ENCODE data around the gene TRPC6.

Gene TRPC6

GRCh38 chr11:101444851-101445250 lies 139.0 kb downstream of the TRPC6 start:
- no peak for DNase-seq (ENCODE audit: low read depth in 1 of 2, low spot score in 1 of 2)
- no peak overlapping the region for H3K27ac ChIP-seq (replicated peaks)
- H3K27me3 ChIP-seq (ENCODE audit: insufficient read depth, poor library complexity, severe bottlenecking), result no peaks in the 10 kb centered on the region
- H3K4me3 ChIP-seq (replicated peaks; ENCODE audit: insufficient read depth, low read length), result no peak overlapping the region
- no peak for TF ChIP-seq POLR2AphosphoS5 (IDR thresholded peaks at IDR 0.05; ENCODE audit: low read depth)
- TF ChIP-seq GABPA (IDR thresholded peaks at IDR 0.05; ENCODE audit: low read depth), result no peak
- TF ChIP-seq CTCF (IDR thresholded peaks at IDR 0.05; ENCODE audit: insufficient read depth, low read length), result no peak
- TF ChIP-seq REST (IDR thresholded peaks at IDR 0.05; ENCODE audit: insufficient replicate concordance, low read depth), result no peak
- no peak for TF ChIP-seq SPI1 (IDR thresholded peaks at IDR 0.05; ENCODE audit: borderline replicate concordance, low read depth)

GRCh38 chr11:101444164-101444563 lies 139.6 kb downstream of the TRPC6 start:
- TF ChIP-seq POLR2AphosphoS5 (IDR thresholded peaks at IDR 0.05; ENCODE audit: low read depth) (no peak), REST (IDR thresholded peaks at IDR 0.05; ENCODE audit: insufficient replicate concordance, low read depth) (no peak)
- H3K27ac ChIP-seq (replicated peaks), result no peak overlapping the region
- no peak overlapping the region for H3K4me3 ChIP-seq (replicated peaks; ENCODE audit: insufficient read depth, low read length)
- H3K27me3 ChIP-seq (ENCODE audit: insufficient read depth, poor library complexity, severe bottlenecking), result no peaks in the 10 kb centered on the region
- DNase-seq (ENCODE audit: low read depth in 1 of 2, low spot score in 1 of 2), result no peak

- no peak for TF ChIP-seq GABPA (IDR thresholded peaks at IDR 0.05; ENCODE audit: low read depth)
- no peak for TF ChIP-seq REST (IDR thresholded peaks at IDR 0.05; ENCODE audit: insufficient replicate concordance, low read depth)
- no peak for DNase-seq (ENCODE audit: low read depth in 1 of 2, low spot score in 1 of 2)
- Histone ChIP-seq H3K27ac (replicated peaks) (no peak overlapping the region), H3K4me3 (replicated peaks; ENCODE audit: insufficient read depth, low read length) (no peak overlapping the region), H3K27me3 (ENCODE audit: insufficient read depth, poor library complexity, severe bottlenecking) (no peaks in the 10 kb centered on the region)
These were observed 140.8 kb downstream of the TRPC6 start for GRCh38 chr11:101442936-101443521.

- no peak overlapping the region for H3K4me3 ChIP-seq (replicated peaks; ENCODE audit: insufficient read depth, low read length)
- H3K27me3 ChIP-seq (ENCODE audit: insufficient read depth, poor library complexity, severe bottlenecking), result no peaks in the 10 kb centered on the region
- no peak for DNase-seq (ENCODE audit: low read depth in 1 of 2, low spot score in 1 of 2)
- TF ChIP-seq POLR2AphosphoS5 (IDR thresholded peaks at IDR 0.05; ENCODE audit: low read depth), result no peak
- TF ChIP-seq SPI1 (IDR thresholded peaks at IDR 0.05; ENCODE audit: borderline replicate concordance, low read depth), result no peak
- TF ChIP-seq CTCF (IDR thresholded peaks at IDR 0.05; ENCODE audit: insufficient read depth, low read length), result no peak
- no peak for TF ChIP-seq GABPA (IDR thresholded peaks at IDR 0.05; ENCODE audit: low read depth)
- no peak for TF ChIP-seq REST (IDR thresholded peaks at IDR 0.05; ENCODE audit: insufficient replicate concordance, low read depth)
- H3K27ac ChIP-seq (replicated peaks), result no peak overlapping the region
These were observed 141.6 kb downstream of the TRPC6 start for GRCh38 chr11:101442171-101442570.

Data from HL-60 (cell line).